Measurements from ENCODE around the gene HIPK3.

The HIPK3 gene

DNA sequence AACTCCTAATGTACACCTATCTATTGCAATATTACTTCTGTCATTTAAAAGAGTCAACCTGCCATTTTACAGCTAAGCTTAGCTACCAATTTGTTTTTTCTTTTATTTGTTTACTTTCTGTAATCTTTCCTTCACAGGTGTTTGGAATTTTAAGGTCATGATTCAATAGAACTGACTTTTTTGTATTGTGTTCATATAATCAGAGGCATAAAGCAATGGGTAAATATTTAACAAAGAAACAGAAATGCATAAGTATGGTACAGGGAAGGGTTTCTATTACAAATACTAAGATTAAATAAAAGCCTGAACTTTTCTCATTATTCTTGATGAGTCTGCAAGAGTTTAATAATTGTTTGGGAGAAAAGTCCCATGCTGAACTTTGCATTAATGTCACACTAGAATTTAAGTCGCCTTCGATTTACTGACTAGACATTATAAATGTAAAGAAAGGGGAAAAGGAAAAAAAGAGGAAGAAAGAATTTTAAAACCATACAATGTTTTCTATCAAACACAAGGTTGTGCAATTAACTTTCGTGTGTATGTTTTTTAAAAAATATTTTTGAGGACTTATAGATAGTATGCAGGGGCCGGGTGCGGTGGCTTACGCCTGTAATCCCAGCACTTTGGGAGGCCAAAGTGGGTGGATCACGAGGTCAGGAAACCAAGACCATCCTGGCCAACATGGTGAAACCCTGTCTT, 35.0 kb upstream of the HIPK3 start:
- no peaks in the 10 kb centered on the region for H3K27me3 ChIP-seq (ENCODE audit: insufficient read depth, low read length)
- no peak overlapping the region for H3K23ac ChIP-seq (ENCODE audit: low read length)
- no peaks in the 10 kb centered on the region for H3K36me3 ChIP-seq (ENCODE audit: control insufficient read depth in 1 of 2, insufficient read depth in 2 of 2, low read length in 2 of 2)
- no CpG with 5 or more reads among the region's 7 CpGs for WGBS (ENCODE audit: extremely low coverage, insufficient coverage, insufficient read length)
- H4K91ac ChIP-seq (ENCODE audit: low read depth, low read length), result no peak overlapping the region
- H2BK5ac ChIP-seq (ENCODE audit: low read depth, low read length, poor library complexity), result no peak overlapping the region
- no peak overlapping the region for H3K4me2 ChIP-seq (ENCODE audit: low read length)
- H3K4me3 ChIP-seq (ENCODE audit: low read depth, low read length), result no peak overlapping the region
- H2AFZ ChIP-seq (ENCODE audit: insufficient read depth, low read length, poor library complexity), result no peak overlapping the region
- H4K12ac ChIP-seq (ENCODE audit: low read depth, low read length), result no peak overlapping the region
- no peak overlapping the region for H2AK5ac ChIP-seq (ENCODE audit: low read length)
- H3K4ac ChIP-seq (ENCODE audit: low read depth, low read length), result no peak overlapping the region
- H3K79me2 ChIP-seq (ENCODE audit: control insufficient read depth, insufficient read depth, low read length, poor library complexity), result no peaks in the 10 kb centered on the region
- H3K27ac ChIP-seq (ENCODE audit: low read depth, low read length), result no peak overlapping the region
- H3K14ac ChIP-seq (ENCODE audit: low read length), result no peak overlapping the region
- no peaks in the 10 kb centered on the region for H3K4me1 ChIP-seq (ENCODE audit: control insufficient read depth in 1 of 2, insufficient read depth in 2 of 2, low read length in 2 of 2)
- no peaks in the 10 kb centered on the region for H3K79me1 ChIP-seq (ENCODE audit: low read length)
- no peak overlapping the region for H2BK120ac ChIP-seq (ENCODE audit: insufficient read depth, low read length, poor library complexity)
- no peaks in the 10 kb centered on the region for H3K9me3 ChIP-seq (ENCODE audit: insufficient read depth, low read depth, low read length)
- H3K9ac ChIP-seq (ENCODE audit: low read length), result no peak overlapping the region
- no peak for DNase-seq
- no peak overlapping the region for H3K18ac ChIP-seq (ENCODE audit: low read length)
- H4K8ac ChIP-seq (ENCODE audit: low read depth, low read length), result no peak overlapping the region
- H2BK12ac ChIP-seq (ENCODE audit: low read length), result no peak overlapping the region

DNA sequence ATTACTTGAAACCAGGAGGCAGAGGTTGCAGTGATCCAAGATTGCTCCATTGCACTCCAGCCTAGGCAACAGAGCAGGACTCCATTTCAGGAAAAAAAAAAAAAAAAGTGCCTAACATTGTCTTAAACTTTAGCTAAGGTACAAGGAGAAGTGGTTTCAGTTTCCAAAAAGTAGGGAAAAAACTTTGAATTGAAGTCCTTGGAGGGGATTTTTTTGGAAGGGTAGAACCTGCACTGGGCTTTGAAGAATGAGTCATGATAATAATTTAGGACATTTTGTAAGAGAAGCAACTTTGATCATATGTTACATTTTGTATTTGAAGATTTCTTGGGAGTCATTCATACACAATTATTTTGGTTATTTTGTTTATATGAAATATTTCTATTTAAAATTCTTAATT, 31.8 kb upstream of the HIPK3 start:
- H3K36me3 ChIP-seq (ENCODE audit: control insufficient read depth in 1 of 2, insufficient read depth in 2 of 2, low read length in 2 of 2), result no peaks in the 10 kb centered on the region
- H3K23ac ChIP-seq (ENCODE audit: low read length), result no peak overlapping the region
- no peaks in the 10 kb centered on the region for H3K27me3 ChIP-seq (ENCODE audit: insufficient read depth, low read length)
- H2AFZ ChIP-seq (ENCODE audit: insufficient read depth, low read length, poor library complexity), result no peak overlapping the region
- no peak overlapping the region for H3K9ac ChIP-seq (ENCODE audit: low read length)
- no peak overlapping the region for H2BK5ac ChIP-seq (ENCODE audit: low read depth, low read length, poor library complexity)
- H3K14ac ChIP-seq (ENCODE audit: low read length), result no peak overlapping the region
- H3K18ac ChIP-seq (ENCODE audit: low read length), result no peak overlapping the region
- no peaks in the 10 kb centered on the region for H3K4me1 ChIP-seq (ENCODE audit: control insufficient read depth in 1 of 2, insufficient read depth in 2 of 2, low read length in 2 of 2)
- no peak overlapping the region for H3K4me2 ChIP-seq (ENCODE audit: low read length)
- H3K79me2 ChIP-seq (ENCODE audit: control insufficient read depth, insufficient read depth, low read length, poor library complexity), result no peaks in the 10 kb centered on the region
- no peak overlapping the region for H2BK120ac ChIP-seq (ENCODE audit: insufficient read depth, low read length, poor library complexity)
- DNase-seq, result no peak
- no peaks in the 10 kb centered on the region for H3K9me3 ChIP-seq (ENCODE audit: insufficient read depth, low read depth, low read length)
- H3K4me3 ChIP-seq (ENCODE audit: low read depth, low read length), result no peak overlapping the region
- no peak overlapping the region for H2AK5ac ChIP-seq (ENCODE audit: low read length)
- H4K91ac ChIP-seq (ENCODE audit: low read depth, low read length), result no peak overlapping the region
- H2BK12ac ChIP-seq (ENCODE audit: low read length), result no peak overlapping the region
- no peaks in the 10 kb centered on the region for H3K79me1 ChIP-seq (ENCODE audit: low read length)
- no peak overlapping the region for H4K12ac ChIP-seq (ENCODE audit: low read depth, low read length)
- no peak overlapping the region for H4K8ac ChIP-seq (ENCODE audit: low read depth, low read length)
- no peak overlapping the region for H3K27ac ChIP-seq (ENCODE audit: low read depth, low read length)
- no peak overlapping the region for H3K4ac ChIP-seq (ENCODE audit: low read depth, low read length)

DNA sequence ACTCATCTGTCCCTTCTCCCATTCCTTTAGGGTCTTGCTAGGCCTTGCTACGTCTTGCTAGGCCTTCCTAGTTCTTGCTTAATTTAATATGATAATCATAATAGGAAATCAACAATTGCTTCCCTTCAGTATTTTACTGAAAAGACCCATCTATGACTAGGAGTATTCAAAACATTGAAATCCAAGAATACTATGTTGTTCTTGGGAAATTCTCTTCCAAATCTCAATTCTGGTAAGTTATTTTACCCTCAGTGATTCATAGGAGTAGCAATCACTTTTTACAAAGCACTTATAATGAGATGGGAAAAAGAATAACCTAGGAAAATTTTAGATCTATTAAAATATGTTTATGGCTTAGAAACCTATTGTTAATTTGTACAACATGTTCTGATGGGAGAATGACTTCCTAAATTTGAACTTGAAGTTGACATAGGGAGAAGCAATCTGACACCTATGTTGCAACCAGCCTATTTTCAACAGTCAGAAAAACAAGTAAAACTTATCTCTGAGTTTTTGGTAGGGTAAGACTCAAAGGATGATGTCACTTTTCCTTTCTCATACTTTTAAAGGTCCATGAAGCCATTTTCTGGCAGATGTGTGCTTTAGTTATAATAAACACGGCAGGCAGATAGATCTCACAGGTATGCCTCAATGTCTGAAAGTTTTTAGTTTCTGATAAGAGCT, 29.5 kb upstream of the HIPK3 start:
- no peak overlapping the region for H3K23ac ChIP-seq (ENCODE audit: low read length)
- H4K8ac ChIP-seq (ENCODE audit: low read depth, low read length), result no peak overlapping the region
- no peak overlapping the region for H3K14ac ChIP-seq (ENCODE audit: low read length)
- no peaks in the 10 kb centered on the region for H3K79me1 ChIP-seq (ENCODE audit: low read length)
- H2AFZ ChIP-seq (ENCODE audit: insufficient read depth, low read length, poor library complexity), result no peak overlapping the region
- H4K91ac ChIP-seq (ENCODE audit: low read depth, low read length), result no peak overlapping the region
- H3K36me3 ChIP-seq (ENCODE audit: control insufficient read depth in 1 of 2, insufficient read depth in 2 of 2, low read length in 2 of 2), result no peaks in the 10 kb centered on the region
- H2BK12ac ChIP-seq (ENCODE audit: low read length), result no peak overlapping the region
- no peak overlapping the region for H3K18ac ChIP-seq (ENCODE audit: low read length)
- no peaks in the 10 kb centered on the region for H3K79me2 ChIP-seq (ENCODE audit: control insufficient read depth, insufficient read depth, low read length, poor library complexity)
- no peak overlapping the region for H2BK5ac ChIP-seq (ENCODE audit: low read depth, low read length, poor library complexity)
- H2BK120ac ChIP-seq (ENCODE audit: insufficient read depth, low read length, poor library complexity), result no peak overlapping the region
- no peaks in the 10 kb centered on the region for H3K4me1 ChIP-seq (ENCODE audit: control insufficient read depth in 1 of 2, insufficient read depth in 2 of 2, low read length in 2 of 2)
- H3K4me2 ChIP-seq (ENCODE audit: low read length), result no peak overlapping the region
- H3K27ac ChIP-seq (ENCODE audit: low read depth, low read length), result no peak overlapping the region
- H3K4ac ChIP-seq (ENCODE audit: low read depth, low read length), result no peak overlapping the region
- no peak overlapping the region for H2AK5ac ChIP-seq (ENCODE audit: low read length)
- H3K9me3 ChIP-seq (ENCODE audit: insufficient read depth, low read depth, low read length), result no peaks in the 10 kb centered on the region
- peak in 1 of 2 donors; percentile 33 for DNase-seq
- H3K9ac ChIP-seq (ENCODE audit: low read length), result no peak overlapping the region
- no peak overlapping the region for H4K12ac ChIP-seq (ENCODE audit: low read depth, low read length)
- H3K27me3 ChIP-seq (ENCODE audit: insufficient read depth, low read length), result no peaks in the 10 kb centered on the region
- no peak overlapping the region for H3K4me3 ChIP-seq (ENCODE audit: low read depth, low read length)
- no CpG with 5 or more reads among the region's 2 CpGs for WGBS (ENCODE audit: extremely low coverage, insufficient coverage, insufficient read length)

DNA sequence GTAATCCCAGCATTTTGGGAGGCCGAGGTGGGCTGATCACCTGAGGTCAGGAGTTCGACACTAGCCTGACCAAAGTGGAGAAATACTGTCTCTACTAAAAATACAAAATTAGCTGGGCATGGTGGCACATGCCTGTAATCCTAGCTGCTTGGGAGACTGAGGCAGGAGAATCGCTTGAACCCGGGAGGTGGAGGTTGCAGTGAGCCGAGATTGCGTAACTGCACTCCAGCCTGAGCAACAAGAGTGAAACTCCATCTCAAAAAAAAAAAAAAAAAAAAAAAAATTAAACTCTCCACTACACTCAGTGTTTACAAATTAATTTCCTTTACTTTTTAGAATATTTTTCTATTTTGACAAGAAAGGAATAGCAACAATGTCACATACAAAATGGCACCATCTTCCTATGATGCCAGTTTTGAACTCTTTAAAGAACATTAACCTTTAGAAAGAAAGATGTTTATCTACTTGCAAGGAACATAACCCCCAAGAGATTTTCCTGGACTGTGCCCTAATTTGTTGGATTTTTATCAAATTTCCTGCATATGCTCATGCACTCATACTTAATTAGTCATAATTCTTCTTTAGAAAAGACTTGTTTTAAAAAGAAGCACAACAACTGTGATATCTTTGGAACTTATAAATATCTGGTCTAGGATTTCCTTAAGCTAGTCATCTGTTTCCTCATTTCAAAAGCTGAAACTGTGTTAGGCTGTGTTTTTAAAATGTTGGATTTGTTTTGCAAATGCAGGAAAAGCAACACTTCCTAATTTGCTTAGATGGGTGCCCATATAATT, 22.6 kb upstream of the HIPK3 start:
- Histone ChIP-seq H2BK12ac (ENCODE audit: low read length) (no peak overlapping the region), H3K14ac (ENCODE audit: low read length) (no peak overlapping the region), H3K9me3 (ENCODE audit: insufficient read depth, low read depth, low read length) (no peaks in the 10 kb centered on the region), H3K27ac (ENCODE audit: low read depth, low read length) (no peak overlapping the region), H4K12ac (ENCODE audit: low read depth, low read length) (no peak overlapping the region), H2AFZ (ENCODE audit: insufficient read depth, low read length, poor library complexity) (no peak overlapping the region), H3K4me2 (ENCODE audit: low read length) (no peak overlapping the region), H3K36me3 (ENCODE audit: control insufficient read depth in 1 of 2, insufficient read depth in 2 of 2, low read length in 2 of 2) (no peaks in the 10 kb centered on the region), H2BK5ac (ENCODE audit: low read depth, low read length, poor library complexity) (no peak overlapping the region), H4K8ac (ENCODE audit: low read depth, low read length) (no peak overlapping the region), H2AK5ac (ENCODE audit: low read length) (no peak overlapping the region), H3K4me3 (ENCODE audit: low read depth, low read length) (no peak overlapping the region), H4K91ac (ENCODE audit: low read depth, low read length) (no peak overlapping the region), H2BK120ac (ENCODE audit: insufficient read depth, low read length, poor library complexity) (no peak overlapping the region), H3K9ac (ENCODE audit: low read length) (no peak overlapping the region), H3K79me2 (ENCODE audit: control insufficient read depth, insufficient read depth, low read length, poor library complexity) (no peaks in the 10 kb centered on the region), H3K79me1 (ENCODE audit: low read length) (no peaks in the 10 kb centered on the region), H3K4ac (ENCODE audit: low read depth, low read length) (no peak overlapping the region), H3K18ac (ENCODE audit: low read length) (no peak overlapping the region), H3K4me1 (ENCODE audit: control insufficient read depth in 1 of 2, insufficient read depth in 2 of 2, low read length in 2 of 2) (no peaks in the 10 kb centered on the region), H3K27me3 (ENCODE audit: insufficient read depth, low read length) (no peaks in the 10 kb centered on the region), H3K23ac (ENCODE audit: low read length) (no peak overlapping the region)
- no CpG with 5 or more reads among the region's 6 CpGs for WGBS (ENCODE audit: extremely low coverage, insufficient coverage, insufficient read length)
- DNase-seq, result no peak
